IMR-90 (cell line): Measurements from ENCODE around the gene SRRM1. TPM values are rescaled to one million over a fixed set of nuclear protein-coding genes. Genes with fewer than 3 reads are reported as not detected.

Experiments
- ATAC-seq: fragments of 200-7000 bp; cut with Tn5 transposase; 2 replicates; pipeline ENCODE4 v1.9.1; 2020; ENCODE audit warnings: low read depth, mild to moderate bottlenecking, moderate library complexity
- BruUV-seq: library from RNA; stranded (reverse); fragments of 400-500 nt; replicated peaks from 2 replicates; lab custom pipeline; 2021; lab: Mats Ljungman, UMichigan
- CTCF ChIA-PET: fragments of 300-600 bp; formaldehyde crosslinking; extraction: SDS; loops from one replicate; lab custom pipeline; 2021; ENCODE audit warnings: antibody characterized with exemption; lab: Yijun Ruan, JAX
- POLR2A ChIA-PET: fragments of 300-600 bp; sonication (Branson Sonifier 250); formaldehyde crosslinking; loops from one replicate; lab custom pipeline; 2022; ENCODE audit warnings: antibody characterized with exemption; ENCODE audit not compliant: unreplicated experiment; lab: Charles Lee
- DNase-seq: peaks from one replicate; pipeline ENCODE4 v3.0.0; 2013
- H2AFZ ChIP-seq: replicated peaks from 2 replicates; pipeline ENCODE3; 2013; ENCODE audit warnings: low read length, mild to moderate bottlenecking; ENCODE audit not compliant: poor library complexity
- H2AK5ac ChIP-seq: 2 replicates; pipeline ENCODE4 v1.6.1; 2013; ENCODE audit warnings: low read depth, low read length, inconsistent platforms
- H2AK9ac ChIP-seq: replicated peaks from 2 replicates; pipeline ENCODE3; 2013; ENCODE audit warnings: mild to moderate bottlenecking, low read depth, low read length, moderate library complexity; ENCODE audit not compliant: poor library complexity
- H2BK120ac ChIP-seq: 2 replicates; pipeline ENCODE4 v1.6.1; 2013; ENCODE audit warnings: low read depth, low read length, inconsistent platforms
- H2BK15ac ChIP-seq: 3 replicates; pipeline ENCODE4 v1.6.1; 2013; ENCODE audit warnings: low read depth, low read length, inconsistent platforms
- H2BK20ac ChIP-seq: 2 replicates; pipeline ENCODE4 v1.6.1; 2013; ENCODE audit warnings: low read depth, mild to moderate bottlenecking, inconsistent platforms, low read length, moderate library complexity
- H2BK5ac ChIP-seq: 2 replicates; pipeline ENCODE4 v1.6.1; 2013; ENCODE audit warnings: mild to moderate bottlenecking, low read depth, low read length, inconsistent platforms; ENCODE audit not compliant: poor library complexity, severe bottlenecking
- H3K14ac ChIP-seq: replicated peaks from 2 replicates; pipeline ENCODE4 v1.6.1; 2013; ENCODE audit warnings: low read depth, low read length, inconsistent platforms
- H3K18ac ChIP-seq: 2 replicates; pipeline ENCODE4 v1.6.1; 2013; ENCODE audit warnings: low read depth, low read length, control low read depth
- H3K23ac ChIP-seq: 2 replicates; pipeline ENCODE4 v1.6.1; 2013; ENCODE audit warnings: low read depth, low read length, inconsistent platforms
- H3K27ac ChIP-seq: 2 replicates; pipeline ENCODE4 v1.5.1; 2013; ENCODE audit warnings: mild to moderate bottlenecking, control low read depth, low read length; ENCODE audit not compliant: insufficient read depth
- H3K27me3 ChIP-seq: 2 replicates; pipeline ENCODE4 v1.6.1; 2013; ENCODE audit warnings: low read length; ENCODE audit not compliant: control insufficient read depth, insufficient read depth
- H3K36me3 ChIP-seq: 2 replicates; pipeline ENCODE4 v1.6.1; 2013; ENCODE audit warnings: low read length, mixed read lengths; ENCODE audit not compliant: control insufficient read depth, insufficient read depth
- H3K4ac ChIP-seq: 2 replicates; pipeline ENCODE4 v1.6.1; 2013; ENCODE audit warnings: low read depth, low read length, inconsistent platforms
- H3K4me1 ChIP-seq: 2 replicates; pipeline ENCODE4 v1.6.1; 2013; ENCODE audit warnings: low read length, mixed read lengths; ENCODE audit not compliant: control insufficient read depth, insufficient read depth
- H3K4me2 ChIP-seq: 2 replicates; pipeline ENCODE4 v1.6.1; 2013; ENCODE audit warnings: low read depth, mild to moderate bottlenecking, control low read depth, low read length, moderate library complexity
- H3K4me3 ChIP-seq: 2 replicates; pipeline ENCODE4 v1.5.1; 2013; ENCODE audit warnings: low read depth, mild to moderate bottlenecking, control low read depth, low read length, moderate library complexity; ENCODE audit not compliant: insufficient read depth
- H3K56ac ChIP-seq: 2 replicates; pipeline ENCODE4 v1.6.1; 2013; ENCODE audit warnings: low read length, inconsistent platforms; ENCODE audit not compliant: insufficient read depth; ENCODE audit errors: extremely low read depth
- H3K79me1 ChIP-seq, 2 experiments: 2 replicates each; pipeline ENCODE4 v1.6.1; 2013; ENCODE audit warnings: low read length in 2 of 2, inconsistent platforms in 1 of 2, low read depth in 1 of 2
- H3K9ac ChIP-seq: 2 replicates; pipeline ENCODE4 v1.6.1; 2013; ENCODE audit warnings: low read depth, low read length, control low read depth
- H3K9me1 ChIP-seq: 2 replicates; pipeline ENCODE4 v1.6.1; 2013; ENCODE audit warnings: low read length, inconsistent platforms; ENCODE audit not compliant: insufficient read depth
- H3K9me3 ChIP-seq: 2 replicates; pipeline ENCODE4 v1.6.1; 2013; ENCODE audit warnings: low read length; ENCODE audit not compliant: control insufficient read depth, insufficient read depth
- H4K20me1 ChIP-seq: 2 replicates; pipeline ENCODE4 v1.6.1; 2013; ENCODE audit warnings: low read length, inconsistent platforms; ENCODE audit not compliant: insufficient read depth
- H4K5ac ChIP-seq: 2 replicates; pipeline ENCODE4 v1.6.1; 2013; ENCODE audit warnings: mild to moderate bottlenecking, low read depth, low read length, control low read depth
- H4K8ac ChIP-seq, 2 experiments: 2 replicates each; pipeline ENCODE4 v1.6.1; 2013; ENCODE audit warnings: low read depth in 2 of 2, low read length in 2 of 2, control low read depth in 1 of 2, inconsistent platforms in 1 of 2
- H4K91ac ChIP-seq: 2 replicates; pipeline ENCODE4 v1.6.1; 2013; ENCODE audit warnings: low read depth, low read length, inconsistent platforms; ENCODE audit not compliant: insufficient read depth
- BHLHE40 ChIP-seq: fragments of 150-350 bp; IDR thresholded peaks from 2 replicates; pipeline ENCODE4 v1.6.1; 2016; ENCODE audit warnings: mild to moderate bottlenecking, low read depth, low read length
- CHD1 ChIP-seq: IDR thresholded peaks from 2 replicates; pipeline ENCODE4 v1.6.1; 2012; ENCODE audit warnings: low read depth, low read length, improper control_type of control experiment
- FOS ChIP-seq: fragments of 150-350 bp; IDR thresholded peaks from 2 replicates; pipeline ENCODE4 v1.6.1; 2016; ENCODE audit warnings: low read depth, low read length
- MAFK ChIP-seq: IDR thresholded peaks from 2 replicates; pipeline ENCODE4 v1.6.1; 2012; ENCODE audit warnings: low read depth, low read length, improper control_type of control experiment
- MAZ ChIP-seq: IDR thresholded peaks from 2 replicates; pipeline ENCODE4 v1.6.1; 2012; ENCODE audit warnings: low read depth, mild to moderate bottlenecking, low read length, improper control_type of control experiment, moderate library complexity, borderline replicate concordance
- MXI1 ChIP-seq: IDR thresholded peaks from 2 replicates; pipeline ENCODE4 v1.6.1; 2012; ENCODE audit warnings: low read depth, mild to moderate bottlenecking, low read length, moderate library complexity, borderline replicate concordance
- NFE2L2 ChIP-seq: fragments of 150-350 bp; IDR thresholded peaks from 2 replicates; pipeline ENCODE4 v1.6.1; 2016; ENCODE audit warnings: low read depth, mild to moderate bottlenecking, low read length
- POLR2A ChIP-seq: IDR thresholded peaks from 2 replicates; pipeline ENCODE4 v1.6.1; 2012; ENCODE audit warnings: mild to moderate bottlenecking, low read depth, low read length
- RAD21 ChIP-seq: IDR thresholded peaks from 2 replicates; pipeline ENCODE4 v1.6.1; 2012; ENCODE audit warnings: low read length, improper control_type of control experiment
- RCOR1 ChIP-seq: IDR thresholded peaks from 2 replicates; pipeline ENCODE4 v1.6.1; 2012; ENCODE audit warnings: mild to moderate bottlenecking, low read length, improper control_type of control experiment; ENCODE audit not compliant: insufficient replicate concordance
- RFX5 ChIP-seq: IDR thresholded peaks from 2 replicates; pipeline ENCODE4 v1.8.0; 2012; ENCODE audit warnings: low read depth, mild to moderate bottlenecking, low read length, moderate library complexity
- SMC3 ChIP-seq: fragments of 150-350 bp; IDR thresholded peaks from 2 replicates; pipeline ENCODE4 v1.6.1; 2016; ENCODE audit warnings: low read depth, mild to moderate bottlenecking, antibody characterized with exemption, low read length, moderate library complexity
- USF2 ChIP-seq: fragments of 150-350 bp; IDR thresholded peaks from 2 replicates; pipeline ENCODE4 v1.6.1; 2017; ENCODE audit warnings: mild to moderate bottlenecking, antibody characterized with exemption, low read length, low read depth
- WGBS, 2 experiments: methylation state at CpG; one replicate each; pipeline versions ENCODE4 v1.1.5 to v1.1.7; 2013; ENCODE audit warnings: missing lambda C conversion rate in 2 of 2; ENCODE audit not compliant: insufficient read length in 1 of 2; ENCODE audit errors: extremely low coverage in 2 of 2; 5-methylcytosine and 5-hydroxymethylcytosine counted together
- dilution Hi-C: fragments of 300-500 bp; cut with HindIII; formaldehyde crosslinking; loops from one replicate; pipeline ENCODE4 v1.14.3; 2018; ENCODE audit warnings: low sequenced_read_pairs; ENCODE audit not compliant: unreplicated experiment
- in situ Hi-C: fragments of 300-500 bp; cut with MboI; formaldehyde crosslinking; loops from 3 replicates; pipeline ENCODE4 v1.14.3; 2019; ENCODE audit warnings: low sequenced_read_pairs, inconsistent platforms, mixed read lengths
- intact Hi-C: fragments of 100-400 bp; cut with micrococcal nuclease; formaldehyde crosslinking; loops from 2 replicates; pipeline ENCODE4 v1.10.0; 2022
- polyA plus RNA-seq, 3 experiments: library from polyadenylated mRNA; depleted of rRNA; stranded (reverse); fragments of >200 nt; gene quantifications; 2 replicates each; pipeline ENCODE4 v1.2.3, GENCODE V29; 2012; ENCODE audit warnings: low replicate concordance in 1 of 3
- total RNA-seq: library from RNA; depleted of rRNA; stranded (reverse); fragments of >200 nt; gene quantifications from 2 replicates; pipeline ENCODE4 v1.2.3, GENCODE V29; 2012
- TF ChIP-seq, protein P1 (sequence below): conservative IDR thresholded peaks from 2 replicates; pipeline ENCODE4 v1.5.1; 2012; ENCODE audit warnings: mild to moderate bottlenecking, low read depth, low read length, improper control_type of control experiment
- TF ChIP-seq, protein P2 (sequence below): fragments of 150-350 bp; IDR thresholded peaks from 2 replicates; pipeline ENCODE4 v1.6.1; 2016; ENCODE audit warnings: low read depth, mild to moderate bottlenecking, low read length, moderate library complexity, borderline replicate concordance

SRRM1 gene
- total and polyA plus RNA-seq, 2 of the 4 experiments (the other 2 are of a cell fraction) = 13.6 to 94.1 TPM

DNA sequence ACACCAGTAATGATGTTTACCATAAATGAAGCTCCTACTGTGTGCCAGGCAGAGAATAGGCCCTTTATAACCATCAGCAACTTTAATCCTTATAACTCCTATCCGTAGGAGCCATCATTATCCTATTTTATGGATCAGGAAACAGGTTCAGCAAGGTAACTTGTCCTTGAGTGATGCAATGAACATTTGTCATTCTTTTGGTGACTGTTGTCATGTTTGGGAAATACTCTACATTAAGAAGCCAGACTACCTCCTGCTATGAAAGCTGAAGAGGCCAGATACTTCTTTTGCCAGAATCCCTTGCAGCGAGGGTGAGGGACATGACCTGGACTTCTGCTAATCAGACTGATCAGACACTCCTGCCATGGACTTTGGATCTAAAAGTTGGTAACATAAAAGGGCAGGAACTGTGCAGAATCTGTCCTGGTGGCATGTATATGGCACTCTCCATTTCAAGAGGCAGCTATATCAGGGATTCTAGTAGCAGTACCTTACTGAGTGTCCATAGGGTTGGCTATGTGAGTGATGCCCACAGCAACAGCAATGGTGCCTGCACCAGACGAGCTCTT is 33.1 kb upstream of the SRRM1 start:
- Histone ChIP-seq H3K79me1 (no peaks in the 10 kb centered on the region), H3K9me3 (no peaks in the 10 kb centered on the region), H3K4me1 (no peaks in the 10 kb centered on the region), H3K4me2 (no peak overlapping the region), H3K4ac (no peak overlapping the region), H2BK5ac (no peak overlapping the region), H3K14ac (no peak overlapping the region), H2AFZ (no peak overlapping the region), H3K27me3 (peaks cover 21% of the 10 kb centered on the region), H3K4me3 (no peak overlapping the region), H3K9ac (no peak overlapping the region), H3K56ac (no peak overlapping the region), H4K8ac (no peak overlapping the region), H3K23ac (no peak overlapping the region), H3K27ac (no peak overlapping the region), H3K36me3 (no peaks in the 10 kb centered on the region), H3K18ac (no peak overlapping the region), H2AK9ac (no peak overlapping the region), H3K9me1 (no peaks in the 10 kb centered on the region), H2AK5ac (no peak overlapping the region), H4K20me1 (no peaks in the 10 kb centered on the region), H4K5ac (no peak overlapping the region), H2BK20ac (no peak overlapping the region), H2BK15ac (no peak overlapping the region), H2BK120ac (no peak overlapping the region), H4K91ac (no peak overlapping the region)
- ChIA-PET CTCF (interaction anchor here (0.8 kb wide), 1 partner anchor 11 kb away, joined by 3 read pairs; no protein-coding TSS in a partner anchor), POLR2A (no interaction called here)
- intact Hi-C loops = loop anchor here (10.0 kb wide), 1 partner anchor 105 kb away; the partner anchor contains the start of gene RCAN3
- TF ChIP-seq BHLHE40 = no peak
- TF ChIP-seq, protein P1, sequence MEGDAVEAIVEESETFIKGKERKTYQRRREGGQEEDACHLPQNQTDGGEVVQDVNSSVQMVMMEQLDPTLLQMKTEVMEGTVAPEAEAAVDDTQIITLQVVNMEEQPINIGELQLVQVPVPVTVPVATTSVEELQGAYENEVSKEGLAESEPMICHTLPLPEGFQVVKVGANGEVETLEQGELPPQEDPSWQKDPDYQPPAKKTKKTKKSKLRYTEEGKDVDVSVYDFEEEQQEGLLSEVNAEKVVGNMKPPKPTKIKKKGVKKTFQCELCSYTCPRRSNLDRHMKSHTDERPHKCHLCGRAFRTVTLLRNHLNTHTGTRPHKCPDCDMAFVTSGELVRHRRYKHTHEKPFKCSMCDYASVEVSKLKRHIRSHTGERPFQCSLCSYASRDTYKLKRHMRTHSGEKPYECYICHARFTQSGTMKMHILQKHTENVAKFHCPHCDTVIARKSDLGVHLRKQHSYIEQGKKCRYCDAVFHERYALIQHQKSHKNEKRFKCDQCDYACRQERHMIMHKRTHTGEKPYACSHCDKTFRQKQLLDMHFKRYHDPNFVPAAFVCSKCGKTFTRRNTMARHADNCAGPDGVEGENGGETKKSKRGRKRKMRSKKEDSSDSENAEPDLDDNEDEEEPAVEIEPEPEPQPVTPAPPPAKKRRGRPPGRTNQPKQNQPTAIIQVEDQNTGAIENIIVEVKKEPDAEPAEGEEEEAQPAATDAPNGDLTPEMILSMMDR = no peak
- TF ChIP-seq RAD21 = no peak
- no peak for TF ChIP-seq NFE2L2
- no peak for TF ChIP-seq SMC3
- TF ChIP-seq CHD1 = no peak
- TF ChIP-seq MAFK = no peak
- no peak for TF ChIP-seq USF2
- no peak for TF ChIP-seq MAZ
- no peak for TF ChIP-seq RCOR1
- TF ChIP-seq FOS = no peak
- TF ChIP-seq RFX5 = no peak
- TF ChIP-seq, protein P2, sequence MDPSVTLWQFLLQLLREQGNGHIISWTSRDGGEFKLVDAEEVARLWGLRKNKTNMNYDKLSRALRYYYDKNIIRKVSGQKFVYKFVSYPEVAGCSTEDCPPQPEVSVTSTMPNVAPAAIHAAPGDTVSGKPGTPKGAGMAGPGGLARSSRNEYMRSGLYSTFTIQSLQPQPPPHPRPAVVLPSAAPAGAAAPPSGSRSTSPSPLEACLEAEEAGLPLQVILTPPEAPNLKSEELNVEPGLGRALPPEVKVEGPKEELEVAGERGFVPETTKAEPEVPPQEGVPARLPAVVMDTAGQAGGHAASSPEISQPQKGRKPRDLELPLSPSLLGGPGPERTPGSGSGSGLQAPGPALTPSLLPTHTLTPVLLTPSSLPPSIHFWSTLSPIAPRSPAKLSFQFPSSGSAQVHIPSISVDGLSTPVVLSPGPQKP = no peak
- TF ChIP-seq POLR2A = no peak
- no peak for TF ChIP-seq MXI1
- in situ Hi-C loops = no loop called here
- ATAC-seq (no peak), DNase-seq (no peak)
- no TSS peak for BruUV-seq
- WGBS, 2 experiments = no CpG with 5 or more reads among the region's 3 CpGs
- dilution Hi-C loops = no loop called here
